Measurements from ENCODE around the gene CRELD1.

CRELD1 gene

DNA sequence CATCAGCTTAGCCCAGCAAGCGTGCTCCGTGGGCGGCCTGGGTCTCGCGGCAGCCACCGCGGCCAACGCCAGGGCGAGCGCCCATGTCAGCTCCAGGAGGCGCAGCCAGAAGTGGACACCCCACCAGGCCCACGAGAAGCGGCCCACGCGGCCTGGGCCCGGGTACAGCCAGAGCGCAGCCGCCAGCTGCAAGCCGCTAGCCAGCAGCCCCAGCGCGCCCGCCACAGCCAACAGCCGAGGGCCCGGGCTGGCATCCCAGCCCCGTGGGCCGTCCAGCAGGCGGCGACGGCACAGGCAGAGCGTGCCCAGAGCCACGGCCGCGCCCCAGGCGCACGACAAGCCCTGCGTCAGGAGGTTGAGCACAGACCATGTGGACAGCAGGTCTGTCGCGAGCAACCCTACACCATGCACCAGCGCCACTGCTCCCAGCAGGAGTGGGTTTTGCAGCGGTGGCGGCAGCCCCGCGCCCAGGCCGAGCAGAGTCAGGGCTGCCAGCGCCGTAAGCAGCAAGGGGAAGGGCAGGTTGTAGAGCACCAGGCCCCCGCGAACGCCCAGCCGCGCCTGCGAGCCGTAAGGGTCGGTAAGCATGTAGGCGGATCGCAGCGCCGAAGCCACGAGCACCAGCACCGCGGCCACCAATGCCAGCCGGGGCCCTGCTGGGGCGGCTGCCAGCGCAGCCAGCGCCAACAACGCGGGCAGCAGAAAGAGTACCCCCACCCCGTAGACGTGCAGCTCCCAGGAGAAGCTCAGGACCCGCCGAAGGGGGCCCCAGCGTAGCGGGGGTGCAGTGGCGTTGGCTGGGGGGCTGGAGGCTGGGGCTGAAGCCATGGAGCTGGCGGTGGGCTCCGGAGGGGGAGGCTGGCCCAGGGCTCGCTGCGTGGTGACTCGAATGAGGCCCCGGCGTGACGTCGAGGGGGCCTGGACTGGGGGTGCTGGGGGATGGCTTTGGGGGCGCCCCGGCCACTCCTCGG is 13.7 kb downstream of the CRELD1 start:
- TF ChIP-seq SIN3A (IDR thresholded peaks at IDR 0.05; ENCODE audit: borderline replicate concordance, insufficient read depth, low read length) = no peak
- no peak for TF ChIP-seq TAF1 (IDR thresholded peaks at IDR 0.05; ENCODE audit: borderline replicate concordance, insufficient read depth, low read length)
- TF ChIP-seq, protein P1, sequence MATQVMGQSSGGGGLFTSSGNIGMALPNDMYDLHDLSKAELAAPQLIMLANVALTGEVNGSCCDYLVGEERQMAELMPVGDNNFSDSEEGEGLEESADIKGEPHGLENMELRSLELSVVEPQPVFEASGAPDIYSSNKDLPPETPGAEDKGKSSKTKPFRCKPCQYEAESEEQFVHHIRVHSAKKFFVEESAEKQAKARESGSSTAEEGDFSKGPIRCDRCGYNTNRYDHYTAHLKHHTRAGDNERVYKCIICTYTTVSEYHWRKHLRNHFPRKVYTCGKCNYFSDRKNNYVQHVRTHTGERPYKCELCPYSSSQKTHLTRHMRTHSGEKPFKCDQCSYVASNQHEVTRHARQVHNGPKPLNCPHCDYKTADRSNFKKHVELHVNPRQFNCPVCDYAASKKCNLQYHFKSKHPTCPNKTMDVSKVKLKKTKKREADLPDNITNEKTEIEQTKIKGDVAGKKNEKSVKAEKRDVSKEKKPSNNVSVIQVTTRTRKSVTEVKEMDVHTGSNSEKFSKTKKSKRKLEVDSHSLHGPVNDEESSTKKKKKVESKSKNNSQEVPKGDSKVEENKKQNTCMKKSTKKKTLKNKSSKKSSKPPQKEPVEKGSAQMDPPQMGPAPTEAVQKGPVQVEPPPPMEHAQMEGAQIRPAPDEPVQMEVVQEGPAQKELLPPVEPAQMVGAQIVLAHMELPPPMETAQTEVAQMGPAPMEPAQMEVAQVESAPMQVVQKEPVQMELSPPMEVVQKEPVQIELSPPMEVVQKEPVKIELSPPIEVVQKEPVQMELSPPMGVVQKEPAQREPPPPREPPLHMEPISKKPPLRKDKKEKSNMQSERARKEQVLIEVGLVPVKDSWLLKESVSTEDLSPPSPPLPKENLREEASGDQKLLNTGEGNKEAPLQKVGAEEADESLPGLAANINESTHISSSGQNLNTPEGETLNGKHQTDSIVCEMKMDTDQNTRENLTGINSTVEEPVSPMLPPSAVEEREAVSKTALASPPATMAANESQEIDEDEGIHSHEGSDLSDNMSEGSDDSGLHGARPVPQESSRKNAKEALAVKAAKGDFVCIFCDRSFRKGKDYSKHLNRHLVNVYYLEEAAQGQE (IDR thresholded peaks at IDR 0.05; ENCODE audit: insufficient read depth in 1 of 2, low read depth in 2 of 2, low read length in 2 of 2) = no peak
- TF ChIP-seq FOXP2 (optimal IDR thresholded peaks at IDR 0.05; ENCODE audit: borderline replicate concordance, extremely low read depth, extremely low read length, insufficient read depth) = no peak
- TF ChIP-seq POLR2AphosphoS5 (IDR thresholded peaks at IDR 0.05; ENCODE audit: low read depth, low read length) = no peak

DNA sequence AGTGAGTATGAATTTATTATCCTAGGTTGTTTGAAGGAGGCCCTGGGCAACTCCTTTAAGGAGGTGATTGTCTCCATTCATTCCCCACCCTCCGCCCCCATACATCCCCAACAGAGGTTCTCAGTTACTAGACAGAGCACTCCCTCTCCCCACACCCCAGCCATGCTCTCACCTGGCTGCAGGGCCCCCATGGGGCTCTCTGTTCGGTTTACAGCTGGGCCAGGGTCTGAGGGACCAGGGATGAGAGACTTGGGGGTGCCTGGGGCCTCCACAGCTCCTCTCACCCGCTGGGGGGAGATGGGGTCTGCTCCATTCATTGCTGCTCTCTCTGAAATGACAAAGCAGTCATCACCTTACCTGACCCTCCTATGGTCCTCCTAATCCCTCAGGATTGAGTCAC is 15.0 kb downstream of the CRELD1 start:
- TF ChIP-seq, protein P1 (IDR thresholded peaks at IDR 0.05; ENCODE audit: insufficient read depth in 1 of 2, low read depth in 2 of 2, low read length in 2 of 2) = no peak
- TF ChIP-seq FOXP2 (optimal IDR thresholded peaks at IDR 0.05; ENCODE audit: borderline replicate concordance, extremely low read depth, extremely low read length, insufficient read depth) (no peak), SIN3A (IDR thresholded peaks at IDR 0.05; ENCODE audit: borderline replicate concordance, insufficient read depth, low read length) (no peak), TAF1 (IDR thresholded peaks at IDR 0.05; ENCODE audit: borderline replicate concordance, insufficient read depth, low read length) (no peak), POLR2AphosphoS5 (IDR thresholded peaks at IDR 0.05; ENCODE audit: low read depth, low read length) (no peak)

DNA sequence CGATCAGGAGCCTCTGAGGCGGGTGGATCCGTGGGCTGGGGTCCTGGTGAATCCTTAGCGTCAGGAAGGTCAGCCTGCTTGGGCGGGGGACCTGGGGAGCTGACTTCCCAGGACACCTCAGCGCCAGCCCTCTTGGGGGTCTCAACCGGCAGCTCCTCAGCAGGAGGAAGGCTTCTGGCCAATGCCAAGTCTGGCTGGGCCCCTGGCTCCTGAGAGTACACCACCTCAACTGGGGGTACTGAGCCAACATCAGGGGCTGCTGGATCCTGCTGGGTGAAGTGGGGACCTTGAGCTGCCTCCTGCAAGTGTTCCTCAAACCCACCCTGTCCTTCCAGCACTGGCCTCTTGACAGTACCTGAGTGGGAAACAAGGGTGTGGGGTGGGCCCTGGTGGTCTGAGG is 15.5 kb downstream of the CRELD1 start:
- TF ChIP-seq FOXP2 (optimal IDR thresholded peaks at IDR 0.05; ENCODE audit: borderline replicate concordance, extremely low read depth, extremely low read length, insufficient read depth) = no peak
- no peak for TF ChIP-seq SIN3A (IDR thresholded peaks at IDR 0.05; ENCODE audit: borderline replicate concordance, insufficient read depth, low read length)
- TF ChIP-seq TAF1 (IDR thresholded peaks at IDR 0.05; ENCODE audit: borderline replicate concordance, insufficient read depth, low read length) = no peak
- TF ChIP-seq, protein P1 (IDR thresholded peaks at IDR 0.05; ENCODE audit: insufficient read depth in 1 of 2, low read depth in 2 of 2, low read length in 2 of 2) = no peak
- TF ChIP-seq POLR2AphosphoS5 (IDR thresholded peaks at IDR 0.05; ENCODE audit: low read depth, low read length) = no peak

DNA sequence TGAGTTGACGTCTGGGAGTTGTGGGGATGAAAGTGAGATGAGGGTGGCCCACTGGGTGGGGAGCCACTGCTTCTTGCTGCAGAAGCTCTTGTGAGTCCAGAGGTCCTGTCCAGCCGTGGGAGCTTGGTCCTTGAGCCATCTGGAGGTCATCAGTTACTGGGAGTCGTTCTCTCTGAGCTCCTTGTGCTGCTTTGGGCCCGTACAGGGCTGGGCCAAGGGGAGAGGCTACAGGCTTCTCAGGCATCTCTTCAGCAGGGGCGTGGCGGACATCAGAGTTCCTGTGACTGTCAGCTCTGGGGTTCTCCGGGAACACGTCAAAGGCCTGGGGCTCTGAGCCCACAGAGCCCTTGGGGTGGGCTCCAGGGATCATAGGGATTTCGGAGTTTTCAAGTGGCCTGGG is 16.0 kb downstream of the CRELD1 start:
- TF ChIP-seq FOXP2 (optimal IDR thresholded peaks at IDR 0.05; ENCODE audit: borderline replicate concordance, extremely low read depth, extremely low read length, insufficient read depth) (no peak), SIN3A (IDR thresholded peaks at IDR 0.05; ENCODE audit: borderline replicate concordance, insufficient read depth, low read length) (no peak)
- TF ChIP-seq, protein P1 (IDR thresholded peaks at IDR 0.05; ENCODE audit: insufficient read depth in 1 of 2, low read depth in 2 of 2, low read length in 2 of 2) = no peak

All from PFSK-1 (cell line).